NCI-H2196 (cell line): Measurements from ENCODE around the gene MAD1L1.

Experiments used
- DNase-seq: peaks from one replicate; lab custom pipeline; 2025; ENCODE audit not compliant: unreplicated experiment; lab: John Stamatoyannopoulos, UW

Gene MAD1L1

DNA sequence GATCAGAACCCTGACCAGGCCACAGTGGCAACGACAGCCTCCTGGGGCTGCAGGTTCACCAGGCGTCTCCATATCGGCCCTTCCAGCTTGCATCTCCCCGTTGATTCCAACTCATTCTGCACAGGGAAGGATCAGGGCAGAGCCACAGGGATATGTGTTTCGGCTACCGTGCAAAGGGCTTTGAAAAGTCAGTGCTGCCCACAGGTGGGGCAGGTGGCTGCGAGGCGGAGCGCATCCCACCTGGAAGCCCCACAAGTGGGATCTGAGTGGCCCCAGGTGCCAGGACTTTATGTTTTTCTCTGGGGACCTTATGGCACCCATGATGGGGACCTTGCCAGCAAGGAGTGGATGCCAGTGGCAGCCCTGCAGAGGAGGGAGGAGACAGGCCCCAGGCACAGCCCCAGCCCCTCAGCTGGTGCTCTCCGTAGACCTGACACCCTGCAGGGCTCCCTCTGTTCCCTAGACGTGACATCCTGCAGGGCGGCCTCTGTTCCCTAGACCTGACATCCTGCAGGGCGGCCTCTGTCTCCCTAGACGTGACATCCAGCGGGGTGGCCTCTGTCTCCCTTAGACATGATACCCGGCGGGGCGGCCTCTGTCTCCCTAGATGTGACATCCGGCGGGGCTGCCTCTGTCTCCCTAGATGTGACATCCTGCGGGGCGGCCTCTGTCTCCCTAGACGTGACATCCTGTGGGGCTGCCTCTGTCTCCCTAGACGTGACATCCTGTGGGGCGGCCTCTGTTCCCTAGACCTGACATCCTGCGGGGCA, 373.3 kb downstream of the MAD1L1 start:
- no peak for DNase-seq

GRCh38 chr7:1858435-1859265, 374.1 kb downstream of the MAD1L1 start:
- DNase-seq: no peak

GRCh38 chr7:1857487-1858421, 375.0 kb downstream of the MAD1L1 start:
- DNase-seq: no peak

GRCh38 chr7:1856888-1857441, 375.8 kb downstream of the MAD1L1 start:
- DNase-seq: no peak

DNA sequence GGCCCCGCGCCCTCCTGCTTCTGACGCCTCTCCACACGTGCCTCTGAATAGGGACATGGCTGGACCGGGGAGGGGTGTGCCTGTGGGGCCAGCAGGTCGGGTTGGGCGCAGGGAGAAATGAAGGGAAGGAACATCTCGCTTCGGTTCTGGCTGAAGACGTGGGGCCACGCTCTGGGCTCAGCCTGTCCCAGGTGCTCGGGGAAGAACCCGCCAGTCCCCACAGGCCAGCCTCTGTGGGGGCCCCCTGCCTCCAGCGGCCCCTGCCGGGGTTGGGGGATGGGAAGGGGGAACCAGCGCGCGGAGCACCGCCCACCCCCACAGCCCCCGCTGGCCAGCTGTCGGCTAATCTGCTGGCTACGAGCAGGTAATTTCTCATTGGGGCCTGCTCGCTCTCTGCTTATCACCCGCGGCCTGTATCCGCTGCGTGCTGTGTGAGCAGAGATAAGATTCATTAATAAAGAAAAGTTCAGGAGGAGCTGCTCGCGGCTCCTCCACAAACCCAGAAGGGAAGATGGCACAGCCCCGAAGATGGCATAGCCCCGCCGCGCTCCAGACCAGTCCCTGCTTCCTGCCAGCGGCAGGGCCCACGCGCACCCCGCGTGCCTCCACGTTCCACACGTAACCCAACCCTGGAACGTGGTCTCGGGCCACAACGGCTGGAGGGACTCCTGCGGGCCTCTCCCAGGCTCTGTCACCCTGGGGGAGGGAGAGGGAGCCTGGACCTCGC, 376.4 kb downstream of the MAD1L1 start:
- no peak for DNase-seq

DNA sequence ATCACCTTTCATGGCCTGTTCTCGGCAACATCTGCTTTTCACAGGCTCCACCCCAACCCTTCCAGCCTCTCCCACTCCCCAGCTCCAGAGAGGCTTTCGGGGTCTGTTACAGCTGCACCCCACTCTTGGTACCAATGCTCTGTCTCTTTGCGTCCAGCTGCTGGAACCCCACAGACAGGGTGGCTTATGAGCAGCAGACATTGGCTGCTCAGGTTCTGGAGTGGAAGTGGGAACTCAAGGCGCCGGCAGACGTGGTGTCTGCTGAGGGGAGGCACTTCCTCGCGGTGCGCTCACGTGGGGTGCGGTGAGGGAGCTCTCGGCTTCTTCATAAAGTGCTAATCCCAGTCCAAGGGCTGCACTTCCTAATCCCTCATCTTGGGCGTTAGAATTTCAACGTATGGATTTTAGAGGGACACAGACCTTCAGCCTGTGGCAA, 377.0 kb downstream of the MAD1L1 start:
- no peak for DNase-seq

DNA sequence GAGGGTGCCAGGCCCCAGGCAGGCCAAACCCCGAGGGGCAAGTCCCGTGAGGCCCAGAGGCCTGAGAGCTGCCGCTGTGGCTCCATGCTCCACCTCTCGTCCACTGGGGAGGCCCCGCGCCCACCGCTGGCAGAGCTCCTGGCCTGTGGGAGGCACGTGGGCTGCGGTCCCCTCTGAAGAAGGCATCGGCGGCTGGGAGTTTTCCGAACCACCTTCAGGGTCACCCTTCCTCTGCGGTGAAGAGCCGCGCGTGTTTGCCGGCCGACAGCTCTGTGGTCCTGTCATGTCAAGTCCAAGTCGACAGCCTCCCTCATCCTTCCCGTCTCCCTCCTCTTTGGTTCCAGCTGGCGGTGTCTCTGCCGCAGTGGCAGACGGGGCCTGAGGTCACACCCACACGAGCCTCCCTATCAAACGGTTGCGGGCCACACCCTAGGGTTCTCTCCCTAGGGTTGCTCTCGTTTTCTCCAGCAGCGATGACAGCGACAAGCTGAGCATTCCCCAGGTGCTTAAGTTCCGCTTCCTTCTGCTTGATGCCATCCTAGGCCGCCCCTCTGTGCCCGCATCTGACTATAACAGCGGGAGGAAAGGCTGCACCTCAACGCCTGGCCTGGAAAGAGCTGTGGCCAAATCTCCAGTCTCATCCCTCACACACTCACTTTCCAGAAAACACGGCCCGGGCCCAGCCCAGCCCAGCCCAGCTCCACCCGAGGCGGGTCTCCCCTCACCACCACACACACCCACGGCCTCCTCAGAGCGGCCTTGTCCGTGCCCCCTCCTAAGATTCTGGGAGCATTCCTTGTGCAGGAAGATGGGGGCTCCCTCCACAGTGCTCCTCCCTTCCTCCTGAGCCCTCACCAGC, 377.6 kb downstream of the MAD1L1 start:
- DNase-seq: no peak

GRCh38 chr7:1853986-1854865, 378.5 kb downstream of the MAD1L1 start:
- DNase-seq: no peak

DNA sequence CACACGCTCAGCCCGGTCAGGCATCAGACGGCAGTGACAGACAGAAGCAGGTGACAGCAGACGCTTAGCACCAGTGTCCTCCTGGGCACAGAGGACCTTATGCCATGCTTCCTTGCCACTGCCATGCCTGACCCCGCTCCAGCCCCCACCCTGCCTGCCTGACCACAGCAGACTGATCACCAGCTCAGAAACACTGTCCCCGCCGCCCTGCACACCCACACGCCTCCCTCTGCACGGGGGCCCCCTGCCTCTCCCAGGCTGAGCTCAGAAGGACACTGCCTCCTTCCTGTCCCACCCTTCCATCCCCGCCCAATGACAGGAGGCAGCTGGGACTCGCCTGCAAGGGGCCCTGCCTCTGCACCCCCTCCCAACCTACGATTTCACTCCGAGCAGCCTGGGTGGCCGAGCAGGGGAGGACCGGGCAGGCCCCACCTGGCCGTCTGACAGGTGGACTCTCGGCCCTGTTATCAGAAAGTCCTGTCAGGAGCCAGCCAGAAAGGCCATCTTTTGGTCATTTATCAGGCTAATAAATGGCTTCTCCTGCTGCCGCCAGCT, 379.2 kb downstream of the MAD1L1 start:
- DNase-seq: no peak

GRCh38 chr7:1852517-1853430, 380.0 kb downstream of the MAD1L1 start:
- DNase-seq: no peak

- DNase-seq: no peak
Observed at GRCh38 chr7:1851721-1852516, 380.8 kb downstream of the MAD1L1 start.

DNA sequence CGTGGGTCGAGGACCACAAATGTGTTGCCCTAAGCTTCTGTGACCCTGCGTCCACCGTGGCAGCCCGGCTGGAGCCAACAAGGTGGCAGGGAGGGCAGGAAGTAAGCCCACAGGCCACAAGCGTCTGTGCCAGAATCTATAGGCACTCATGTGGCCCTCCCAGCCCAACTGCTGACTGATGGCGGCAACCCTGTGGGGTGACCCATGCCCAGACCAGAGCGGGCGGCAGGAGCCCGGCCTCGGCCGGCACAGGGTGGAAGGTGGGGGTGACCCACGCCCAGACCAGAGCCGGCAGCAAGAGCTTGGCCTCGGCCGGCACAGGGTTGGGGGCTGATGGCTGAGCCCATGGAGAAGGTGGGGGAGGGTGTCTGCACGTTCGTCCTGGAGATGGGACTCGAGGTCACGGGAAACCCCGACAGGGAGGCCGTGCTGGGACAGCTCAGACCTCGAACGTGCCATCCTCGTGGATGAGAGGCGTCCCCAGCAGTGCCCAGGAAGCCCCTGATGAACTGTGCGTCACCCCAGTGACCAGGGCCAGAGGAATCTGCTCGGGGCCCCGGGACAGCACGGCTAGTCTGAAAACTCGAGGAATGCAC, 381.7 kb downstream of the MAD1L1 start:
- no peak for DNase-seq

GRCh38 chr7:1850111-1850975, 382.4 kb downstream of the MAD1L1 start:
- DNase-seq: no peak

DNA sequence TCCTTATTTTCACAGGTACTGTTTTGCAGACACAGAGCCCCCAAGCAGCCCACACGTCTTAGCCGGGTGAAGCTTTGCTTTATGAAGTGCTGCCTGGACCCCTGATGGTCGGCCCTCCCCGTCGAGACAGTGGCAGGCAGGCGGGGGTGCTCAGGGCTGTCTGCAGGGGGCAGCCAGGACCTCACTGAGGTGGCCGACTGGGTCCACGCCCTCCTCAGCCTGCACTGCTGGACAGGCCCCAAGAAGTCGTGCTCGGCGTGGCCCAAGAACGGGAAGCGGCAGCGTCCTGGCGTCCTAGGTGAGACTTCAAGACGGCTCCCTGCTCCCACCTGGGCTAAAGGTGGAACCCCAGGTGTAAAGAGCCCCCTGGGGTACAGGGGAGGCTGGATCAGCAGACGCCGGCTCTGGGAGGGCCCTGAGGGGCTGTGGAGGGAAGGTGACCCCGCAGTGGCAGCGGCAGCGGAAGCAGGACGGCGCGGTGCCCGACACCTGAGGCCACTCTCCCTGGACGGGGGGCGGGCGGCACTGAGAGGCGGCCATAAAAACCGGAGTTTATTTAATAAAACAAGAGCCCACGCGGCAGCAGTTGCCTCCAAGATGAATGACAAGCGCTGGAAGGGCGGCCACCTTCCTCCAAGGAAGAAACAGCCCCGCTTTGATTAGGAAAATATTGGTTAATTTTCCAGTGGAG, 383.2 kb downstream of the MAD1L1 start:
- no peak for DNase-seq
